Measurements from ENCODE around the gene SLC37A2.

DNA sequence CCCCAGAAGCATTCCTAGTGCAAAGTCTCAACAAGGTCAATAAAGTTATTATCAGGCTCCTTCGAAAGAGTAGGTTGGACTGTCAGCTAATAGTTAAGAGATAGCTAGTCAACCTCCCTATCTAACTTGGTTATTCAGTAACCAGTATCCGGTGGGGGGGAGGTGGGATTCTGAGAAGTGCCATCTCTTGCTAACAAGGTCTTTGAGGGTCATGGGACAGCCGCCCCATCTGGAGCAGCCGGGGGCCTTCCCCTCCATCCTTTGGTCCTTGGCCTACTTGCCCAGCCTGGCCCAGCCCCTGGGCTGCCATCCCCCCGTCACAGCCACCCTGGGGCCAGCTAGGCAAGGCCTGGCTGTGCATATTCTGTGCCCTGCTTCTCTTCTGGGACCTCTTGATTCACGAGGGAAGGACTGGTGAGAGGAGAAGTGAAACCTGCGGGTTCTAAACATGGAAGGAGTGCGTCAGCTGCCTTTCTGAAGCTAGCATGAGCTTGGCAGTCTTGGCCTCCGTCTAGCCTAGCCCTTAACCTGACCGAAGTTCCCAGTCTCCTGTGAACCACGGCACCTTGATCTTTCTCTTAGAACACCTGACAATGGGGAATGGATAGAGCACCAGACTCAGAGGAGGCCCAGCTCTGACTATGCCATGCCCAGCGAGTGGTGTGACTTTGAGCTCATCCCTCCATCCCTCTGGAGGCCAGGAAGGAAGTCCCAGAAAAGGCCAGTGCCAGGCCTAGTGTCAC is 9.3 kb downstream of the SLC37A2 start:
- TF ChIP-seq, protein P1, sequence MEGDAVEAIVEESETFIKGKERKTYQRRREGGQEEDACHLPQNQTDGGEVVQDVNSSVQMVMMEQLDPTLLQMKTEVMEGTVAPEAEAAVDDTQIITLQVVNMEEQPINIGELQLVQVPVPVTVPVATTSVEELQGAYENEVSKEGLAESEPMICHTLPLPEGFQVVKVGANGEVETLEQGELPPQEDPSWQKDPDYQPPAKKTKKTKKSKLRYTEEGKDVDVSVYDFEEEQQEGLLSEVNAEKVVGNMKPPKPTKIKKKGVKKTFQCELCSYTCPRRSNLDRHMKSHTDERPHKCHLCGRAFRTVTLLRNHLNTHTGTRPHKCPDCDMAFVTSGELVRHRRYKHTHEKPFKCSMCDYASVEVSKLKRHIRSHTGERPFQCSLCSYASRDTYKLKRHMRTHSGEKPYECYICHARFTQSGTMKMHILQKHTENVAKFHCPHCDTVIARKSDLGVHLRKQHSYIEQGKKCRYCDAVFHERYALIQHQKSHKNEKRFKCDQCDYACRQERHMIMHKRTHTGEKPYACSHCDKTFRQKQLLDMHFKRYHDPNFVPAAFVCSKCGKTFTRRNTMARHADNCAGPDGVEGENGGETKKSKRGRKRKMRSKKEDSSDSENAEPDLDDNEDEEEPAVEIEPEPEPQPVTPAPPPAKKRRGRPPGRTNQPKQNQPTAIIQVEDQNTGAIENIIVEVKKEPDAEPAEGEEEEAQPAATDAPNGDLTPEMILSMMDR (conservative IDR thresholded peaks at IDR 0.05; ENCODE audit: low read depth, low read length) = no peak
- TF ChIP-seq EZH2 (IDR thresholded peaks at IDR 0.05; ENCODE audit: borderline replicate concordance, low read depth, low read length, poor library complexity, severe bottlenecking) = no peak

Measured in A673 (cell line).